Caco-2 (cell line): ENCODE measurements around the gene HOXB4. TPM values are rescaled to one million over a fixed set of nuclear protein-coding genes. Genes with fewer than 3 reads are reported as not detected.

ENCODE experiments used
- BruUV-seq: library from RNA; stranded (reverse); fragments of 400-500 nt; replicated peaks from 2 replicates; lab custom pipeline; 2021; lab: Mats Ljungman, UMichigan
- CTCF ChIA-PET: fragments of 300-600 bp; sonication (Branson Sonifier 250); formaldehyde crosslinking; loops from one replicate; lab custom pipeline; 2022; ENCODE audit warnings: antibody characterized with exemption; lab: Charles Lee
- POLR2A ChIA-PET: fragments of 300-600 bp; sonication (Branson Sonifier 250); formaldehyde crosslinking; loops from one replicate; lab custom pipeline; 2022; ENCODE audit warnings: antibody characterized with exemption; lab: Charles Lee
- DNase-seq, 2 experiments: peaks; one replicate each; pipeline versions ENCODE4 v3.0.0 to v3.0.0-alpha.2; 2020 to 2022
- H3K27me3 ChIP-seq: replicated peaks from 2 replicates; pipeline ENCODE4 v1.6.0; 2011; ENCODE audit warnings: low read length; ENCODE audit not compliant: control insufficient read depth, insufficient read depth
- H3K36me3 ChIP-seq: 2 replicates; pipeline ENCODE4 v1.5.1; 2011; ENCODE audit warnings: low read length; ENCODE audit not compliant: control insufficient read depth, insufficient read depth
- H3K4me1 ChIP-seq: fragments of 250-450 bp; sonication (Bioruptor Pico); 2 replicates; pipeline ENCODE4 v1.5.1; 2020; ENCODE audit warnings: mild to moderate bottlenecking
- H3K4me3 ChIP-seq: 2 replicates; pipeline ENCODE4 v1.5.1; 2011; ENCODE audit warnings: low read depth, mild to moderate bottlenecking, control low read depth, low read length
- H3K9me3 ChIP-seq: fragments of 250-450 bp; sonication (Bioruptor Pico); 2 replicates; pipeline ENCODE4 v1.5.1; 2020; ENCODE audit warnings: mild to moderate bottlenecking, moderate library complexity
- H3K27ac Mint-ChIP-seq: one replicate; pipeline ENCODE4 v1.8.0; 2022; ENCODE audit warnings: mixed read lengths; ENCODE audit not compliant: unreplicated experiment
- H3K27me3 Mint-ChIP-seq: one replicate; pipeline ENCODE4 v1.8.0; 2022; ENCODE audit warnings: mixed read lengths; ENCODE audit not compliant: insufficient read depth, unreplicated experiment
- H3K36me3 Mint-ChIP-seq: one replicate; pipeline ENCODE4 v1.8.0; 2022; ENCODE audit warnings: mild to moderate bottlenecking, mixed read lengths; ENCODE audit not compliant: insufficient read depth, unreplicated experiment
- H3K4me1 Mint-ChIP-seq: one replicate; pipeline ENCODE4 v1.8.0; 2022; ENCODE audit warnings: low read depth, mixed read lengths; ENCODE audit not compliant: unreplicated experiment
- H3K4me3 Mint-ChIP-seq: one replicate; pipeline ENCODE4 v1.8.0; 2022; ENCODE audit warnings: mild to moderate bottlenecking, moderate library complexity, mixed read lengths; ENCODE audit not compliant: unreplicated experiment
- H3K9me3 Mint-ChIP-seq: one replicate; pipeline ENCODE4 v1.8.0; 2022; ENCODE audit warnings: mixed read lengths; ENCODE audit not compliant: unreplicated experiment
- intact Hi-C: fragments of 100-400 bp; cut with micrococcal nuclease; formaldehyde crosslinking; loops from one replicate; pipeline ENCODE4 v1.10.0; 2022; ENCODE audit not compliant: unreplicated experiment
- total RNA-seq: library from RNA; stranded (reverse); gene quantifications from 2 replicates; pipeline ENCODE4 v1.2.3, GENCODE V29; 2022
- TF ChIP-seq, protein P1 (sequence below), 2 experiments: fragments of 200-600 bp in 1 of 2; IDR thresholded peaks; 1 replicate in 1 of 2; 2 replicates in 1 of 2; pipeline versions ENCODE4 v1.5.1 to v1.8.0; 2011 to 2022; ENCODE audit warnings: antibody characterized with exemption in 1 of 2, control low read depth in 1 of 2, inconsistent platforms in 1 of 2, low read depth in 1 of 2, low read length in 1 of 2, mild to moderate bottlenecking in 1 of 2, moderate library complexity in 1 of 2; ENCODE audit not compliant: insufficient read depth in 1 of 2, severe bottlenecking in 1 of 2, unreplicated experiment in 1 of 2

The HOXB4 gene
- total RNA-seq, 1 experiment from 2014 or later = 3.4 TPM

DNA sequence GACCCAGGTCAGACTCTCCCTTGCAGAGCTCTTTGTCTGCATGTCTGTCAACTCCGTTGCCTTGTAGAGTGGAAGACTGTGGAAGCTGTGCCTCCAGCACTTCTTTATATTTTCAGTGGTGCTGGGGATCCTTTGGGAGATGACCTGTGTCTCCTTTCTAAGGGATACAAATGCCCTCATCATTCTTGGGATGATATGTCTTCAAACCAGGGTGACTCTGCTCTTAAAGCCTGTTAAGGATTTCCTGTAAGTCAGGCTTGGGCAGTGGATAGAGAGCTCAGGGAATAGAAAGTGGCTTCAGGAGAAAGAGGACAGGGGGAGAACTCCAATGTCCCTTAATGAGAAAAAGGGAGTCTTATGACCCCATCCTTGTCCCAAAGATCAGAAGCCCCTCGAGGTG, 10.4 kb upstream of the HOXB4 start:
- no peaks in the 10 kb centered on the region for H3K9me3 ChIP-seq
- H3K27ac Mint-ChIP-seq = no peak overlapping the region
- ChIA-PET CTCF (interaction anchor here (0.9 to 2.8 kb wide), 8 partner anchors 9 to 253 kb away, joined by 3 to 13 read pairs (median 4); no protein-coding TSS in a partner anchor), POLR2A (no interaction called here)
- intact Hi-C loops = no loop called here
- peaks cover 37% of the 10 kb centered on the region for H3K27me3 Mint-ChIP-seq
- peaks cover 12% of the 10 kb centered on the region for H3K27me3 ChIP-seq
- H3K4me1 Mint-ChIP-seq = peaks cover 22% of the 10 kb centered on the region
- no TSS peak for BruUV-seq
- peak overlapping the region; percentile 2 for H3K4me3 Mint-ChIP-seq
- H3K4me3 ChIP-seq = no peak overlapping the region
- no peaks in the 10 kb centered on the region for H3K36me3 ChIP-seq
- DNase-seq = no peak
- H3K36me3 Mint-ChIP-seq = no peaks in the 10 kb centered on the region
- TF ChIP-seq, protein P1, sequence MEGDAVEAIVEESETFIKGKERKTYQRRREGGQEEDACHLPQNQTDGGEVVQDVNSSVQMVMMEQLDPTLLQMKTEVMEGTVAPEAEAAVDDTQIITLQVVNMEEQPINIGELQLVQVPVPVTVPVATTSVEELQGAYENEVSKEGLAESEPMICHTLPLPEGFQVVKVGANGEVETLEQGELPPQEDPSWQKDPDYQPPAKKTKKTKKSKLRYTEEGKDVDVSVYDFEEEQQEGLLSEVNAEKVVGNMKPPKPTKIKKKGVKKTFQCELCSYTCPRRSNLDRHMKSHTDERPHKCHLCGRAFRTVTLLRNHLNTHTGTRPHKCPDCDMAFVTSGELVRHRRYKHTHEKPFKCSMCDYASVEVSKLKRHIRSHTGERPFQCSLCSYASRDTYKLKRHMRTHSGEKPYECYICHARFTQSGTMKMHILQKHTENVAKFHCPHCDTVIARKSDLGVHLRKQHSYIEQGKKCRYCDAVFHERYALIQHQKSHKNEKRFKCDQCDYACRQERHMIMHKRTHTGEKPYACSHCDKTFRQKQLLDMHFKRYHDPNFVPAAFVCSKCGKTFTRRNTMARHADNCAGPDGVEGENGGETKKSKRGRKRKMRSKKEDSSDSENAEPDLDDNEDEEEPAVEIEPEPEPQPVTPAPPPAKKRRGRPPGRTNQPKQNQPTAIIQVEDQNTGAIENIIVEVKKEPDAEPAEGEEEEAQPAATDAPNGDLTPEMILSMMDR (IDR thresholded peaks at IDR 0.05; ENCODE audit: insufficient read depth in 1 of 2, low read depth in 1 of 2, low read length in 1 of 2, severe bottlenecking in 1 of 2, unreplicated experiment in 1 of 2) = no peak
- peaks cover 21% of the 10 kb centered on the region for H3K4me1 ChIP-seq
- no peaks in the 10 kb centered on the region for H3K9me3 Mint-ChIP-seq

DNA sequence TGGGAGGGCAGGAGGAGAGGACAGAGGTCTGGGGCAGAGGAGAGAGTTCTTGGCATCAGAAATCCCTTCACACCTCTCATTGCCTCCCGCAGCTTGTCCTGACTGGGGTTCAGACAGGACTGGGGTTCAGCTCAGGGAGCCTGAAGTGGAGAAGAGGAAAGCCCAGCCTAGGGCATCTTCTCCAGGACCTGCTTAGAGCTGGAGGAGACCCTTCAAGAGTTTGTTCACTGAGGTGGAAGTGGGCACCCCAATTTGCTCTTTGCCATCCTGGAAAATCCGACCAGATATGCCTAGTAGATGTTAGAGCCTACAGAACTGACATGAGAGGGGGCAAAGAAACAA, 9.9 kb upstream of the HOXB4 start:
- BruUV-seq = no TSS peak
- peaks cover 12% of the 10 kb centered on the region for H3K27me3 ChIP-seq
- peaks cover 37% of the 10 kb centered on the region for H3K27me3 Mint-ChIP-seq
- H3K27ac Mint-ChIP-seq = no peak overlapping the region
- CTCF ChIA-PET = interaction anchor here (0.7 to 2.8 kb wide), 8 partner anchors 8 to 252 kb away, joined by 3 to 13 read pairs (median 4); no protein-coding TSS in a partner anchor
- no peaks in the 10 kb centered on the region for H3K9me3 ChIP-seq
- H3K4me3 Mint-ChIP-seq = no peak overlapping the region
- TF ChIP-seq, protein P1 (IDR thresholded peaks at IDR 0.05; ENCODE audit: insufficient read depth in 1 of 2, low read depth in 1 of 2, low read length in 1 of 2, severe bottlenecking in 1 of 2, unreplicated experiment in 1 of 2) = no peak
- no peaks in the 10 kb centered on the region for H3K36me3 Mint-ChIP-seq
- no peaks in the 10 kb centered on the region for H3K36me3 ChIP-seq
- H3K9me3 Mint-ChIP-seq = no peaks in the 10 kb centered on the region
- no peak for DNase-seq
- no peak overlapping the region for H3K4me3 ChIP-seq
- H3K4me1 ChIP-seq = peaks cover 21% of the 10 kb centered on the region
- intact Hi-C loops = no loop called here
- peaks cover 22% of the 10 kb centered on the region for H3K4me1 Mint-ChIP-seq
- POLR2A ChIA-PET = no interaction called here

DNA sequence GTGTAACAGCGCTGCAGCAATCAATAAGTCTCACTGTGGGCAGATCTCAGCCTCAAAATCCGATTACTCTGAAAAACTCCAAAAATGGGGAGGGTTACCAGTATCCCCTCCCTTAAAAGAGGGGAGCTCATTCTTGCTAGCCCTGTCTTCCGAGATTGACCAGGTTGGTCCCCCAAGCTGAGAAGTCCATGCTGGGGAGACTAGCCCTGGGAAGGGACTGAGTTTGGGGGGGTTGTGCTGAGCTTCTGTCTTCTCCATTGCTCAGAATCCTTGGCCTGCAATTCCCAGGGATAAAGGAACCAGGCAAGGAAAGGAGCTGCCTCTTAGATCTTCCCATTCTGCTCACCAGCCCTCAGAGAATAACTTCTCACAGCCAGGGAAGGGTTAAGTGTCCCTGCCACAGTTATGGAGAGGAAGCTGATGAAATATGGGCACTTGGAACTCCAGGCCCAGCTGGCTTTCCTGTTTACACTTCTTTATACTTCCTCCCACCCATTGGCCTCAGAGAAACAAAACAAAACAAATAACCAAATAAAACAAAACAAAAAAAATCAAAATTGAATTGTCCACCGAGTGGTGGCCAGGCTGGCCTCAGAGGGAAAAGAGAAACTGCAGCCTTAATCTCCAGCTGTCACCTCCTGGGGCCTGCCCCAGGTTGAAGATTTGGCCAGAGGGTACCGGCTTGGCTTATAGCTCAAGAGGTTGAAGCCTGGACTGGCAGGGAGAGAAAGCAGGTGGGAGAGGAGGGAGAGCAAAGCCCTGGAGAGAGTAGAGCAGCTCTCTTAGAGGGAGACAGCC, 9.3 kb upstream of the HOXB4 start:
- no peaks in the 10 kb centered on the region for H3K36me3 Mint-ChIP-seq
- H3K4me3 ChIP-seq = no peak overlapping the region
- no peak overlapping the region for H3K4me3 Mint-ChIP-seq
- no peaks in the 10 kb centered on the region for H3K9me3 ChIP-seq
- H3K27me3 Mint-ChIP-seq = peaks cover 37% of the 10 kb centered on the region
- CTCF ChIA-PET = interaction anchor here (0.6 to 2.8 kb wide), 9 partner anchors 9 to 252 kb away, joined by 3 to 13 read pairs (median 3); no protein-coding TSS in a partner anchor
- POLR2A ChIA-PET = no interaction called here
- no peak for DNase-seq
- H3K27me3 ChIP-seq = peaks cover 12% of the 10 kb centered on the region
- peaks cover 22% of the 10 kb centered on the region for H3K4me1 Mint-ChIP-seq
- peaks cover 21% of the 10 kb centered on the region for H3K4me1 ChIP-seq
- no peaks in the 10 kb centered on the region for H3K36me3 ChIP-seq
- no TSS peak for BruUV-seq
- TF ChIP-seq, protein P1 (IDR thresholded peaks at IDR 0.05; ENCODE audit: insufficient read depth in 1 of 2, low read depth in 1 of 2, low read length in 1 of 2, severe bottlenecking in 1 of 2, unreplicated experiment in 1 of 2) = no peak
- no peaks in the 10 kb centered on the region for H3K9me3 Mint-ChIP-seq
- intact Hi-C loops = no loop called here
- no peak overlapping the region for H3K27ac Mint-ChIP-seq
